BLaER1 (cell line): ENCODE data around the gene GPN1.
"Not testable (repeated sequence)": the region's sequence is repeated elsewhere in the genome, so short reads cannot be mapped to it uniquely, and the experiment has no call there.

Experiments
- H3K27ac ChIP-seq: shearing (Covaris generic); formaldehyde crosslinking; 2 replicates; pipeline ENCODE4 v1.8.1; 2022
- H3K27me3 ChIP-seq: shearing (Covaris generic); formaldehyde crosslinking; 2 replicates; pipeline ENCODE4 v1.8.1; 2022
- H3K36me3 ChIP-seq: shearing (Covaris generic); formaldehyde crosslinking; 2 replicates; pipeline ENCODE4 v1.8.1; 2022
- H3K4me1 ChIP-seq: shearing (Covaris generic); formaldehyde crosslinking; 2 replicates; pipeline ENCODE4 v1.8.1; 2022
- H3K4me2 ChIP-seq: shearing (Covaris generic); formaldehyde crosslinking; 2 replicates; pipeline ENCODE4 v1.8.1; 2022
- H3K4me3 ChIP-seq: shearing (Covaris generic); formaldehyde crosslinking; 2 replicates; pipeline ENCODE4 v1.8.1; 2022
- H3K9ac ChIP-seq: shearing (Covaris generic); formaldehyde crosslinking; 2 replicates; pipeline ENCODE4 v1.8.1; 2022
- H3K9me3 ChIP-seq: shearing (Covaris generic); formaldehyde crosslinking; 2 replicates; pipeline ENCODE4 v1.8.1; 2022
- H4K20me1 ChIP-seq: shearing (Covaris generic); formaldehyde crosslinking; 2 replicates; pipeline ENCODE4 v1.8.1; 2022
- Cebpa-rat ChIP-seq: shearing (Covaris generic); IDR thresholded peaks from 2 replicates; pipeline ENCODE4 v1.8.1; 2022

GPN1 gene

DNA sequence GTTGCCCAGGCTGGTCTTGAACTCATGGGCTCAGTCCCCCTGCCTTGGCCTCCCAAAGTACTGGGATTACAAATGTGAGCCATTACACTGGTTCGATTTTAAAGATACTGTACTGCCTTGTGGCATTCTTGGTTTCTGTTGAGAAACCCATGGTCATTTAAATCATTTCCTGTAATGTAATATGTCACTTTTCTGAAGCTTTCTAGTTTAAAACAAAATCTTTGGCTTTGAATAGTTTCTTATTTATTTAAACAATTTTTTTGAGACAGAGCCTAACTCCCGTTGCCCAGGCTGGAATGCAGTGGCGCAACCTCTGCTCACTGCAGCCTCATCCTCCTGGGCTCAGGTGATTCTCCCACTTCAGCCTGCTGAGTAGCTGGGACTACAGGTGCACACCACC, 37.1 kb upstream of the GPN1 start:
- no peak overlapping the region for H3K27ac ChIP-seq
- H3K4me3 ChIP-seq, result 0 out of 2 replicates have a peak overlapping the region, but pooled peaks have one; percentile 7
- peaks cover 53% of the 10 kb centered on the region for H4K20me1 ChIP-seq
- no peak for TF ChIP-seq Cebpa-rat
- no peaks in the 10 kb centered on the region for H3K4me1 ChIP-seq
- H3K36me3 ChIP-seq, result peaks cover 87% of the 10 kb centered on the region
- no peaks in the 10 kb centered on the region for H3K27me3 ChIP-seq
- H3K9ac ChIP-seq, result no peak overlapping the region
- peaks cover 98% of the 10 kb centered on the region for H3K9me3 ChIP-seq
- H3K4me2 ChIP-seq, result no peak overlapping the region

DNA sequence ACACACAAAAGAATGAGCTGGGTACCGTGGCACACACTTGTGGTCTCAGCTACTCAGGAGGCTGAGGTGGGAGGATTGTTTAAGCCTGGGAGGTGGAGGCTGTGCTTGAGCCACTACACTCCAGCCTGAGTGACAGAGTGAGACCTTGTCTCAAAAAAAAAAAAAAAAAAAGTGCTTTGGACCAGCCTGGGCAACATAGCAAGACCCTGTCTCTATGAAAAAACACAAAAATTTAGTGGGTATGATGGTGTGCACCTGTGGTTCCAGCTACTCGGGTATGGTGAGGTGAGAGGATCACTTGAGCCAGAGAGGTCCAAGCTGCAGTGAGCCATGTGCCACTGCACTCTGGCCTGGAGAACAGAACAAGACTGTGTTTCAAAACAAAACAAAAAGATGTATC, 35.6 kb upstream of the GPN1 start:
- Histone ChIP-seq H3K27ac (no peak overlapping the region), H3K4me2 (no peak overlapping the region), H4K20me1 (peaks cover 61% of the 10 kb centered on the region), H3K4me3 (no peak overlapping the region), H3K4me1 (no peaks in the 10 kb centered on the region), H3K27me3 (no peaks in the 10 kb centered on the region), H3K9me3 (peaks cover 83% of the 10 kb centered on the region), H3K36me3 (peaks cover 87% of the 10 kb centered on the region), H3K9ac (no peak overlapping the region)
- no peak for TF ChIP-seq Cebpa-rat

DNA sequence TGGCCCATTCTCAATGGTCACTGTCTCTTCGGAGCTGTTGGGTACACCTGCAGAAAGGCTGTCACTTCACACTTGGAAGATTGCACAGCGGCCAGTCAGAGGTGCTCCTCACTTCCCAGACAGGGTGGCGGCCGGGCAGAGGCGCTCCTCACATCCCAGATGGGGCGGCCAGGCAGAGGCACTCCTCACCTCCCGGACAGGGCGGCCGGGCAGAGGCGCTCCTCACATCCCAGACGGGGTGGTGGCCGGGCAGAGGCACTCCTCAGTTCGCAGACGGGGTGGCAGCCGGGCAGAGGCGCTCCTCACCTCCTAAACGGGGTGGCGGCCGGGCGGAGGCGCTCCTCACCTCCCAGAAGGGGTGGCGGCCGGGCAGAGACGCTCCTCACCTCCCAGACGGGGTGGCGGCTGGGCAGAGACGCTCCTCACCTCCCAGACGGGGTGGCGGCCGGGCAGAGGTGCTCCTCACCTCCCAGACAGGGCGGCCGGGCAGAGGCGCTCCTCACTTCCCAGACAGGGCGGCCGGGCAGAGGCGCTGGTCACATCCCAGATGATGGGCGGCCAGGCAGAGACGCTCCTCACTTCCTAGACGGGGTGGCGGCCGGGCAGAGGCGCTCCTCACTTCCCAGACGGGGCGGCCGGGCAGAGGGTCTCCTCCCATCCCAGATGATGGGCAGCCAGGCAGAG, 34.7 kb upstream of the GPN1 start:
- H3K27me3 ChIP-seq, H3K4me2 ChIP-seq, H3K9ac ChIP-seq, H3K4me1 ChIP-seq, H3K27ac ChIP-seq: not testable (repeated sequence)
- 0 out of 2 replicates have a peak overlapping the region, but pooled peaks have one; percentile 23 for H3K4me3 ChIP-seq
- peaks cover 91% of the 10 kb centered on the region for H3K36me3 ChIP-seq
- peaks cover 75% of the 10 kb centered on the region for H3K9me3 ChIP-seq
- peaks cover 70% of the 10 kb centered on the region for H4K20me1 ChIP-seq

DNA sequence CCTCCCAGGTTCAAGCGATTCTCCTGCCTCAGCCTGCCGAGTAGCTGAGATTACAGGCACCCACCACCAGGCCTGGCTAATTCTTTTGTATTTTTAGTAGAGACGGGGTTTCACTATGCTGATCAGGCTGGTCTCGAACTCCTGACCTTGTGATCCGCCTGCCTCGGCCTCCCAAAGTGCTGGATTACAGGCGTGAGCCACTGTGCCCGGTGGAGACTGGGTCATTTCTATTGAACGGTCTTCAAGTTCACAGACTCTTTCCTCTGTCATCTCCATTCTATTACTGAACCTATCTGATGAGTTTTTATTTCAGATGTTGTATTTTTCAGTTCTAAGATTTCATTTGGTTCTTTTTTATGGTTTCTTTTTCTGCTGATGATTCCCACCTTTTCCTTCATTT, 33.4 kb upstream of the GPN1 start:
- H3K27ac ChIP-seq, H3K9ac ChIP-seq, H3K4me1 ChIP-seq, H3K27me3 ChIP-seq, H3K4me2 ChIP-seq: not testable (repeated sequence)
- H3K9me3 ChIP-seq, result peaks cover 62% of the 10 kb centered on the region
- 0 out of 2 replicates have a peak overlapping the region, but pooled peaks have one; percentile 16 for H3K4me3 ChIP-seq
- H4K20me1 ChIP-seq, result peaks cover 73% of the 10 kb centered on the region
- H3K36me3 ChIP-seq, result peaks cover 99% of the 10 kb centered on the region

DNA sequence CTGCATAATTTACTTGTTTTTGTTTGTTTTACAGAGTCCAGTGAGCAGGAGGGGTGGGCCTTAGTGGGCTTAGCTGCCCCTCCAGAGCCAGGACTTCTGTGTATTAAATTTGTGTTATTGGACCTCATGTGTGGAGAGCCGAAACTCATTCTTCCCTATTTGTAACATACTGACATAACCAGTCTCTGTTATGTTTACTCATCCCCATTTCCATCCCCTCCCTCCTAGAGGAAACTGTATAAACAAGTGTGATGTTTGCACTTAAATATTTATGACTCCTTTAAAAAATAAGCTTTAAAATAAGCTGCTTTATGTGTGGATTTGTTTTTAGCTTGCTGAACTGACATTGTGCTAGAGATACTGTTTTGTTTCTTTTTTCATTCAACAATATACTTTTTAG, 32.2 kb upstream of the GPN1 start:
- H3K9ac ChIP-seq, result no peak overlapping the region
- no peak for TF ChIP-seq Cebpa-rat
- no peak overlapping the region for H3K4me2 ChIP-seq
- no peaks in the 10 kb centered on the region for H3K27me3 ChIP-seq
- H3K27ac ChIP-seq, result no peak overlapping the region
- peaks cover 100% of the 10 kb centered on the region for H3K36me3 ChIP-seq
- H3K9me3 ChIP-seq, result peaks cover 50% of the 10 kb centered on the region
- H4K20me1 ChIP-seq, result peaks cover 78% of the 10 kb centered on the region
- H3K4me3 ChIP-seq, result no peak overlapping the region
- 0 out of 2 replicates have a peak, but pooled peaks cover 4% of the 10 kb centered on the region for H3K4me1 ChIP-seq

DNA sequence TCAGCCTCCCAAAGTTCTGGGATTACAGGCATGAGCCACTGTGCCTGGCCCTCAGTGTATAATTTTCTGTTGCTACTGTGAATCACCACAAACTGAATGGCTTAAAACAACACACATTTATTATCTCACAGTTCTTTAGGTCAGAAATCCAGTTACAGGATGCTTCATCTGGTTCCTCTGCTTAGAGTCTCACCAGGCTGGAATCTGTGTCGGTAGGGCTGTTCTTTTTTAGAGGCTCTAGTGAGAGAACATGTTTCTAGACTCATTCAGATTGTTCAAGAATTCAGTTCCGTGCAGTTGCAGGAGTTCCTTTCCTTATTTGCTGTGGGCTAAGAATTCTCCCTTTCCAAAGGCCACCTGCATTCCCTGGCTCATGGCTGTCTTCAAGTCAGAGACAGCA, 22.2 kb upstream of the GPN1 start:
- no peak for TF ChIP-seq Cebpa-rat
- Histone ChIP-seq H3K4me1 (no peaks in the 10 kb centered on the region), H3K4me2 (no peak overlapping the region), H3K4me3 (no peak overlapping the region), H3K9me3 (no peaks in the 10 kb centered on the region), H4K20me1 (peaks cover 38% of the 10 kb centered on the region), H3K27ac (no peak overlapping the region), H3K9ac (no peak overlapping the region), H3K36me3 (peaks cover 97% of the 10 kb centered on the region), H3K27me3 (no peaks in the 10 kb centered on the region)

DNA sequence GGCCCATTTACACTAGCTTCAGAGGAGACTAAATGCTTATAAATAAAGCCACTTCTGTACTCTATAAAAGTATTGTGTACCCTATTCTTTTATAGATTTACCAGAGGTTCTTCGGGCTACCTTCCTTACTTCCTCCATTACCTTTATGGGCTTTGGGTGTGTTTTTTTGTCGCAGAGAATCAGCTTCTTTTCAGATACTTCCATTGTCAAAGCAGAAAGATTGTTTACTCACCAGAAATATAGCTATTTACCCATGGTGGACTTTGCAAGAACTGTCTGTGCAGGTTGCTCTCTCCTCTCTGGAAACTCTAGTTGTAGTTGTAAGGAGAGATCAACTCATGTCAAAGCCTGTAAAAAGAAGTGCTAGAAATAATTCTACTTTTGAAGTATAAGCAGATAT, 14.9 kb upstream of the GPN1 start:
- Histone ChIP-seq H3K9ac (no peak overlapping the region), H3K27me3 (no peaks in the 10 kb centered on the region), H3K27ac (no peak overlapping the region), H4K20me1 (peaks cover 25% of the 10 kb centered on the region), H3K4me2 (no peak overlapping the region), H3K4me3 (no peak overlapping the region), H3K9me3 (no peaks in the 10 kb centered on the region), H3K36me3 (peaks cover 93% of the 10 kb centered on the region), H3K4me1 (no peaks in the 10 kb centered on the region)
- no peak for TF ChIP-seq Cebpa-rat

DNA sequence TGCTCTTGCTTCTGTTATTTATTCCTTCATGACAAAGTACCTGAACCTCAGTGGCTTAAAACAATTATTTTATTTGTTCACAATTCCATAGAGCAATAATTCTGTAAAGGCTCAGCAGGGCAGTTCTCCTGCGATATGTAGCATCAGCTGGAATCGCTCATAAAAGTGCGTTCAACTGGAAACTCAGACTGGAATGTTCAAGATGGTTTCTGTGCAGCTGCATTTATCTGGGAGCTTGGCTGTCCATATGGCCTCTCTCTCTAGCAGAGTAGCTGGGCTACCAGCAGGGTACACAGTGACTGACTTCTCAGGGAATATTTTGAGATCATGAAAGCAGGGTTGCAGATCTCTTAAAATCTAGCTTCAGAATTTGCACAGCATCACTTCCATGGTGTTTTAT, 13.5 kb upstream of the GPN1 start:
- Histone ChIP-seq H3K4me1 (no peaks in the 10 kb centered on the region), H3K36me3 (peaks cover 89% of the 10 kb centered on the region), H3K27ac (no peak overlapping the region), H3K9ac (no peak overlapping the region), H3K4me3 (no peak overlapping the region), H3K4me2 (no peak overlapping the region), H3K27me3 (no peaks in the 10 kb centered on the region), H3K9me3 (no peaks in the 10 kb centered on the region), H4K20me1 (peaks cover 25% of the 10 kb centered on the region)
- no peak for TF ChIP-seq Cebpa-rat

DNA sequence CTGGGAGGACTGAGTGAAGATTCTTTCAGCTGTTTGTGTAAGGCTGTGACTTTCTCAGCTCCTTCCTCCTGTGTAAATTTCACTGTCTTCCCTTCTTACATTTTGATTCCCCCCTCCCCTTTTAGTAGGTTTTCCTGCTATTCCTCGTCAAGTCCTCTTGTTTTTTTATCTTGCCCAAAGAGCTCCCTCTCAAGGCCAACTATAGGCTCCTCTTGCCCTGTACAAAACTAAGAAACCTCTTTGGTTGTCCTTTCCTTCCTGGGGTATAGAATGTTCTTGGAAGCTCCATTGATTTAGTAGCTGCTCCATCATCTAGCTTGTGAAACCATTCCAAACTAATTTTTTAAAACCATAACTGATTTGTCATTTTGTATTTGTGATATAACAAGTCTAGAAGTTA, 7.3 kb upstream of the GPN1 start:
- no peaks in the 10 kb centered on the region for H3K9me3 ChIP-seq

DNA sequence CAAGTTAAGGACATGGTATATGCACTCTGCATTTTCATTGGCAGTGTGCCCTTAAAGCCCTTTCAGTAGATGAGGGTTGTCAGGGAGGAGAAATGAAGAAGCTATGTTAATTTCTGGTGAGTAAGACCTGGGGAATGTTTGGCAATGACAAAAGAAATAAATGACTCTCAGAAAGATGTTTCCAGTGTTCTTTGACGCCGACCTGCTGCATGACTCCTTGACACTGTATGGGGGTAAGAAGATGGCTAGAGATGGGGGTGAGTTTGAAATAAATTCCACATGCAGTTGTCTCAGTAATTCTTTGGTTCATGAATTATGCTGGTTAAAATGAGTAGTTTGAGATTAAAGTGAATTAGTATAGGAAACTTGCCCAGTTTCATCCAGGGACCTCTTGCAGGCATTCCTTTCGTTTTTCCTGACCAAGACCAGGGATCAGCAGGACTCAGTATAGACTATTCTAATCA, 5.9 kb upstream of the GPN1 start:
- Histone ChIP-seq H3K4me2 (no peak overlapping the region), H3K27ac (no peak overlapping the region), H3K27me3 (no peaks in the 10 kb centered on the region), H3K36me3 (peaks cover 66% of the 10 kb centered on the region), H3K4me1 (peaks cover 20% of the 10 kb centered on the region), H4K20me1 (no peaks in the 10 kb centered on the region), H3K9ac (no peak overlapping the region), H3K9me3 (no peaks in the 10 kb centered on the region), H3K4me3 (no peak overlapping the region)
- TF ChIP-seq Cebpa-rat, result no peak

More for the DNA sequence above, 7.3 kb upstream of the GPN1 start:
- Histone ChIP-seq H3K27me3 (no peaks in the 10 kb centered on the region), H4K20me1 (no peaks in the 10 kb centered on the region), H3K4me1 (peaks cover 6% of the 10 kb centered on the region), H3K36me3 (peaks cover 80% of the 10 kb centered on the region), H3K9ac (no peak overlapping the region), H3K4me3 (no peak overlapping the region), H3K27ac (no peak overlapping the region), H3K4me2 (no peak overlapping the region)
- TF ChIP-seq Cebpa-rat, result no peak

DNA sequence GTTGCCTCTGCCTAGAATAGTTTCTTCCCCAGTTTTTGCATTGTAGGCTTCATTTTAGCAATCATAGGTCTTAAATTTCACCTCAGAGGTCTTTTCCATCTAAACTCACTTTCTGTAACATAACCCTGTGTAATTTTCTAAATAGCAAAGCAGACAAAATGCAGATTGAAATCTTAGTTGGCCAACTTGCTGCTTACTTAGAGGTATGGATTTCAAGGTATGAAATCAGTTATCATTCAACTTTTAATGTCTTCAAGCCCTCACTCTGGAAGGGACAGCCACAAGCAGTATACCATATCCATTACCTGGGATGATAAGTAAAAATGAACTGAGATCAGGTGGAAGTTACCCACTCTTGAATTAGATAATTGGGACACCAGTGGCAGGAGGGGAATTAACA, 3.9 kb upstream of the GPN1 start:
- TF ChIP-seq Cebpa-rat, result no peak
- Histone ChIP-seq H3K4me1 (peaks cover 33% of the 10 kb centered on the region), H3K9ac (no peak overlapping the region), H4K20me1 (no peaks in the 10 kb centered on the region), H3K27ac (no peak overlapping the region), H3K9me3 (no peaks in the 10 kb centered on the region), H3K27me3 (no peaks in the 10 kb centered on the region), H3K4me3 (no peak overlapping the region), H3K4me2 (no peak overlapping the region), H3K36me3 (peaks cover 49% of the 10 kb centered on the region)

DNA sequence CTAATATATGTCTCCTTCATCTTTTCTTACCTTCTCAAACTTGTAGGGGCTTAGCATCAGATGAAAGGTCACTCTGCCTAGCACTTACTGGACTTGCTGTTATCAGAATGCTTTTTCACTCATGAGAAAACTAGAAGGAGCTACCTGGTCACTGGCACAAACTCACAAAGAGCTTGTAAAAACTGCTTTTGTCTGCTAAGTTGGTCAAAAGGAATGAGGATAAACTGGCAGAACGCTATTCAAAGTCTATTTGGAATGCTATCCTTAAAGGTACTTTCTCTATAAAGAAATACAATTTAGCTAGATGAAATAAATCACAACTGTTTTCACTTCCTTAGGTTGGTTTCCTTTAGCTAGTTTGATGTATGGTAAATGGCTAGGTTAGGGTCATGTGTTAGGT, 2.5 kb upstream of the GPN1 start:
- Histone ChIP-seq H3K9ac (0 out of 2 replicates have a peak overlapping the region, but pooled peaks have one; percentile 94), H3K4me2 (peak overlapping the region; percentile 99), H3K36me3 (peaks cover 48% of the 10 kb centered on the region), H3K4me1 (peaks cover 40% of the 10 kb centered on the region), H3K27ac (peak overlapping the region; percentile 91)
- not testable (repeated sequence) for H3K4me3 ChIP-seq, H3K27me3 ChIP-seq, H4K20me1 ChIP-seq, H3K9me3 ChIP-seq
